NCI-H2107 treated with DMSO at 0.1 percent for 48 hours (cell line): ENCODE data around the gene ACOT7.
"Not testable (repeated sequence)": the region's sequence is repeated elsewhere in the genome, so short reads cannot be mapped to it uniquely, and the experiment has no call there.

Experiments used
- DNase-seq: peaks from one replicate; lab custom pipeline; 2025; ENCODE audit not compliant: unreplicated experiment; lab: John Stamatoyannopoulos, UW

ACOT7 gene

GRCh38 chr1:6401673-6402072, 8.1 kb upstream of the ACOT7 start:
- no peak for DNase-seq

GRCh38 chr1:6399294-6399693, 5.7 kb upstream of the ACOT7 start:
- no peak for DNase-seq

- no peak for DNase-seq
These were observed 4.4 kb upstream of the ACOT7 start for GRCh38 chr1:6397844-6398441.

GRCh38 chr1:6396998-6397397, 3.4 kb upstream of the ACOT7 start:
- no peak for DNase-seq

GRCh38 chr1:6395781-6396244, 2.2 kb upstream of the ACOT7 start:
- not testable (repeated sequence) for DNase-seq

GRCh38 chr1:6395130-6395529, 1.6 kb upstream of the ACOT7 start:
- DNase-seq = not testable (repeated sequence)

GRCh38 chr1:6392809-6393399, 663 bp downstream of the ACOT7 start:
- DNase-seq = no peak

GRCh38 chr1:6391951-6392808, 1.4 kb downstream of the ACOT7 start:
- DNase-seq = no peak

GRCh38 chr1:6389971-6390370, 3.6 kb downstream of the ACOT7 start:
- DNase-seq = no peak

- no peak for DNase-seq
These were observed 7.1 kb downstream of the ACOT7 start for GRCh38 chr1:6386371-6386949.

- no peak for DNase-seq
These were observed 7.9 kb downstream of the ACOT7 start for GRCh38 chr1:6385488-6386191.

- no peak for DNase-seq
These were observed 8.6 kb downstream of the ACOT7 start for GRCh38 chr1:6384962-6385361.

- DNase-seq = no peak
These were observed 9.4 kb downstream of the ACOT7 start for GRCh38 chr1:6384135-6384534.

- DNase-seq = no peak
These were observed 13.5 kb downstream of the ACOT7 start for GRCh38 chr1:6380037-6380436.

GRCh38 chr1:6378096-6378746, 15.3 kb downstream of the ACOT7 start:
- no peak for DNase-seq

- no peak for DNase-seq
These were observed 19.4 kb downstream of the ACOT7 start for GRCh38 chr1:6373961-6374720.

GRCh38 chr1:6372236-6372635, 21.3 kb downstream of the ACOT7 start:
- not testable (repeated sequence) for DNase-seq

GRCh38 chr1:6370006-6370405, 23.6 kb downstream of the ACOT7 start:
- no peak for DNase-seq

GRCh38 chr1:6367381-6368012, 26.1 kb downstream of the ACOT7 start:
- no peak for DNase-seq
